C1 segment of cervical spinal cord (tissue), 14 donors: Measurements from ENCODE around the gene TMEM52.

ENCODE experiments used
- DNase-seq, 14 donors: peaks; one replicate each; lab custom pipeline; 2025; lab: John Stamatoyannopoulos, UW

TMEM52 gene

DNA sequence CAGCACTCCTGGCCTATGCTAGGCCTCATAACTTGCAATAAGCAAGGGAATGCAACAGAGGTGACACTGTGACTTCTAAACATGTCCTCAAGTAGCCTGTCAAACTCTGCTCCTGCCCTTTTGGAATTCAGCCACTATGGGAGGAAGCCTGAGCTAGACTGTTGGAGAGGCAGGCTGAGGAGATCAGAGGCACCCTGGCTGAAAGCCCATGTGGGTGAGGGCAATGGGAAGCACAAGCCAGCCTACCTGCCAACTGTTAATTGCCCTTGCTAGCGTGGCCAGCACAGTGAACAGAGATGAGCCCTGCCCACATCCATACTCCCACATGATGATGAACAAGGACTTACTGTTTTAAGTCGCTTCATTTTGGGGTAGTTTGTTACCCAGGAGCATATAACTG, 45.9 kb downstream of the TMEM52 start:
- peak in 2 of 14 donors; percentile 20 to 85 for DNase-seq

DNA sequence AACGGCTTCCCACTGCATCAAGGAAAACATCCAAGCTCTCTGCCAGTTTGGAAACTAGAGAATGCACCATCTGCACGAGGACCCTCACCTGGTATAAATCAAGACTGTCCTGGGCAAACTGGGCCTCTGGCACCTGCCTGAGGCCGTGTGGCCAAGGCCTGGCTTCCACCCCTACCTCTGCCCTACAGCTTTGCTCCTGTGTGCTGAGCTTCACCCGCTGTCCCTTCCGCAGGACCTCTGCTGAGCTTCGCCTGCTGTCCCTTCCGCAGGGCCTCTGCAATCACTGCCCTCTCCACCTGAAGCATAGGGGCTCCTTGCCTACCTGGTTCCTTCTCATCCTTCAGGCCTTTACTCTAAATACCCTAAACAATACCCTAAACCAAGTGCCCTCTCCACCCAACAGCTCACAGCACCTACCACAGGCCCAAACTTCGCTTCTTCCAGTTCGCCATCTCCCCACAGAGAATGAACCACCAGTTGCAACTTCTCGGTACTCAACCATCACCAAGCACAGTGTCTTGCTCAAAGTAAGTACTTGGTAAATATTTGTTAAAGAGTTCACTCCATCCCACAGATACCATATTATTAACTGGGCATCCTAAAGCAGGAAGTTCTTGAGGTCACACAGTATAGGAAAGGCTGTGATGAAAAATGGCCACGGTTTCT, 46.6 kb downstream of the TMEM52 start:
- no peak for DNase-seq

DNA sequence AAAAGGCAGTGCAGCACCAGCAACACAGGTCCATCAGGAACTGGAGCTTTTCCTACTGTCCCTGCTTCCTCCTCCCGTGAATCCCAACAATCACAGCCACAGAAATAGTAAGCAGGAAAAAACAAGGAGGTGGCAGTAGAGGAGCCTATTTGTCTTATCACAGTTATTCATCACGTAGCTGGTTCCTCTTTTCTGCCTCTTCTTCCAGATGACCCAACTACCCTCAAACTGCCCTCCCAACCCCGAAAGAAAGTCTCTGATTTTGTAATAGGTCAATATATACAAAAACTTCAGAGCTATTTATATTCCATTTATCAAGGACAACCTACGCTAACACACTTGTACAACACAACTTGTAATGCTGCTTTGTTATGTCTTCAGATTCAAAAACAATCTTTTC, 49.6 kb downstream of the TMEM52 start:
- DNase-seq = no peak
